Mucosa of descending colon (tissue), 3 donors: ENCODE results near the gene MAGI2. TPM values are rescaled to one million over a fixed set of nuclear protein-coding genes. Genes with fewer than 3 reads are reported as not detected.
A peak's percentile ranks its signal among the peaks of the same experiment; 100 is the strongest.

Source experiments
- ATAC-seq: fragments of 200-7000 bp; cut with Tn5 transposase; one replicate; pipeline ENCODE4 v1.9.1; 2020; ENCODE audit warnings: mild to moderate bottlenecking, moderate library complexity
- DNase-seq, 3 donors: peaks; one replicate each; pipeline ENCODE4 v3.0.0-alpha.2; 2020
- H3K36me3 ChIP-seq: fragments of 200-600 bp; one replicate; pipeline ENCODE4 v1.8.0; 2021; ENCODE audit warnings: low read depth, mild to moderate bottlenecking
- H3K4me1 ChIP-seq: fragments of 200-600 bp; one replicate; pipeline ENCODE4 v1.8.0; 2021; ENCODE audit warnings: low read depth, mild to moderate bottlenecking
- H3K4me3 ChIP-seq: fragments of 200-600 bp; one replicate; pipeline ENCODE4 v1.8.0; 2021; ENCODE audit warnings: mild to moderate bottlenecking
- H3K9me3 ChIP-seq: fragments of 200-600 bp; one replicate; pipeline ENCODE4 v1.8.0; 2021; ENCODE audit warnings: mild to moderate bottlenecking
- CTCF ChIP-seq: fragments of 200-600 bp; IDR thresholded peaks from one replicate; pipeline ENCODE4 v1.8.0; 2022; ENCODE audit warnings: antibody characterized with exemption, mild to moderate bottlenecking
- intact Hi-C, 2 donors: fragments of 100-400 bp; cut with DNase I in 1 of 2; cut with micrococcal nuclease in 1 of 2; formaldehyde crosslinking; loops; one replicate each; pipeline versions ENCODE4 v1.11.0 to v1.11.1; 2022; cut with DNase I, micrococcal nuclease
- total RNA-seq, 3 donors: library from RNA; stranded (reverse); fragmentation: NEBNext Ultra II Directional in 2 of 3; extraction: Animal tissue kit (Norgen Biotek cat#: 25700) in 2 of 3; gene quantifications; one replicate each; pipeline versions ENCODE4 v1.2.1 to v1.2.4, GENCODE V29; 2021 to 2023
- donor health status: DM: no; HTN: no; CAD: no; lungs with moderate emphysema.
- donor health status: DM: no; HTN: no; CAD: no.
- donor health status: DM: no; HTN: yes; CAD: no.

Gene MAGI2
- total RNA-seq, 3 donors from 2014 or later, result 1.9 to 14.5 (median 2.7) TPM

DNA sequence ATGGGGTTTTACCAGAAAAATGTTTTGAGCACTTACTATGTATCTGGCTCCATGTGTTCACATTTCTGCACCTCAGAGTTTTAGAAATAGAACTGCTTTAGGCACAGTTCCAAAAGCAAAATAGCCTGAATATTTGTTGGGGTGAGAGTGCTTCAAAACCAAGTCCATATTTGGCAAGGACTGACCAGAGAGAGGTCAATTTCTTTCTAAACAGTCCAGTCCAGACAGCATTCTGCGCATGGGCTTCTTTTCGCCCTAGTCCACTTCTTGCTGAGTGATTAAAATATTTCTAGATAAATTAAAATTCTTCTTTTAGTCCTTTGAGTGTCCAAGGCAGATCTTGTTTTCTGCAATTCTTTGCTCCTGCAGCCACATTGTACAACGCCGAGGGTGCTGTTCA, 1227.9 kb downstream of the MAGI2 start:
- H3K36me3 ChIP-seq, result no peaks in the 10 kb centered on the region
- ATAC-seq (no peak), DNase-seq (no peak)
- intact Hi-C loops, result no loop called here
- TF ChIP-seq CTCF, result no peak
- H3K4me1 ChIP-seq, result peaks cover 8% of the 10 kb centered on the region
- H3K4me3 ChIP-seq, result no peak overlapping the region
- no peaks in the 10 kb centered on the region for H3K9me3 ChIP-seq

DNA sequence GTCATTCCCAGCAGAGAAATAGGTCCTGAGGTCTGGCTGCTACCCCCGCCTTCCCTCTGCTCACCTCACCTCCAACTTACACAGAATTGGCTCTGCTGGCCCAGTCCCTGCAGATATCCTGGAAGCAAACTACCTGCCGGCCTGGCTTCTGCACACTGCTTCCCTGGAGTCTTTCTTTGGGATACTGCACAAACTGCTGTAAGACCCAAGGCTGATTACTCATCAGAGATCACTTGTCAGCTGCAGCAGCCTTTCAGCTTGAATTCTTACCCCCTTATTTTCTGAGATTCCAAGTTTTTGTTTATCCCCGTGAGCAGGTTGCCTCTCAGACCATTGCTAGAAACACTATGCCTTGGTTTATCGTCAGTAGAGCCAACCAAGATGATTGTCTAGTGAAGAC, 1228.5 kb downstream of the MAGI2 start:
- no peak for ATAC-seq
- no peak for DNase-seq
- TF ChIP-seq CTCF, result no peak
- Histone ChIP-seq H3K4me3 (no peak overlapping the region), H3K4me1 (peaks cover 8% of the 10 kb centered on the region), H3K36me3 (no peaks in the 10 kb centered on the region), H3K9me3 (no peaks in the 10 kb centered on the region)
- intact Hi-C loops, result no loop called here

- intact Hi-C loops, result no loop called here
- TF ChIP-seq CTCF, result no peak
- peaks cover 8% of the 10 kb centered on the region for H3K4me1 ChIP-seq
- ATAC-seq, result no peak
- no peak for DNase-seq
- H3K4me3 ChIP-seq, result no peak overlapping the region
- H3K36me3 ChIP-seq, result no peaks in the 10 kb centered on the region
- H3K9me3 ChIP-seq, result no peaks in the 10 kb centered on the region
Measured at GRCh38 chr7:78223598-78223997, 1229.9 kb downstream of the MAGI2 start.

GRCh38 chr7:78222001-78222751, 1231.3 kb downstream of the MAGI2 start:
- Histone ChIP-seq H3K9me3 (no peaks in the 10 kb centered on the region), H3K4me1 (peaks cover 8% of the 10 kb centered on the region), H3K36me3 (no peaks in the 10 kb centered on the region), H3K4me3 (no peak overlapping the region)
- no peak for TF ChIP-seq CTCF
- intact Hi-C loops, result no loop called here
- ATAC-seq (no peak), DNase-seq (no peak)

GRCh38 chr7:78220754-78221153, 1232.7 kb downstream of the MAGI2 start:
- no peak overlapping the region for H3K4me3 ChIP-seq
- H3K9me3 ChIP-seq, result no peaks in the 10 kb centered on the region
- H3K36me3 ChIP-seq, result no peaks in the 10 kb centered on the region
- peak; percentile 96 for ATAC-seq
- DNase-seq, result peak in 1 of 3 donors; percentile 77
- H3K4me1 ChIP-seq, result peaks cover 8% of the 10 kb centered on the region
- intact Hi-C loops, result no loop called here
- TF ChIP-seq CTCF, result no peak
